Fibroblast of lung (primary cell): ENCODE results near the gene PDE2A. TPM values are rescaled to one million over a fixed set of nuclear protein-coding genes. Genes with fewer than 3 reads are reported as not detected.

Experiments used
- DNase-seq, 2 donors: peaks; one replicate each; pipeline versions ENCODE4 v3.0.0 to v3.0.0-alpha.2; 2010; ENCODE audit warnings: low read depth in 2 of 2
- H2AFZ ChIP-seq: 2 replicates; pipeline ENCODE4 v1.5.1; 2012; ENCODE audit warnings: low read length, control low read depth, inconsistent platforms
- H3K27ac ChIP-seq: 2 replicates; pipeline ENCODE4 v1.5.1; 2011; ENCODE audit warnings: low read length, control low read depth; ENCODE audit not compliant: insufficient read depth
- H3K27me3 ChIP-seq: 2 replicates; pipeline ENCODE4 v1.5.1; 2011; ENCODE audit warnings: mild to moderate bottlenecking, low read length; ENCODE audit not compliant: control insufficient read depth, insufficient read depth
- H3K36me3 ChIP-seq: 2 replicates; pipeline ENCODE4 v1.5.1; 2011; ENCODE audit warnings: low read length; ENCODE audit not compliant: control insufficient read depth, insufficient read depth
- H3K4me1 ChIP-seq: 2 replicates; pipeline ENCODE4 v1.5.1; 2011; ENCODE audit warnings: low read length; ENCODE audit not compliant: control insufficient read depth, insufficient read depth; ENCODE audit errors: extremely low read depth
- H3K4me2 ChIP-seq: 2 replicates; pipeline ENCODE4 v1.5.1; 2011; ENCODE audit warnings: low read length, control low read depth; ENCODE audit not compliant: insufficient read depth; ENCODE audit errors: extremely low read depth
- H3K4me3 ChIP-seq, 4 experiments: fragments of 200-600 bp in 1 of 4; sonication (generic) in 1 of 4; replicated peaks in 1 of 4; 2 replicates each; pipeline ENCODE4 v1.5.1; 2011 to 2016; ENCODE audit warnings: low read length in 4 of 4, low read depth in 3 of 4, mild to moderate bottlenecking in 3 of 4, control low read depth in 2 of 4, inconsistent platforms in 1 of 4, mixed read lengths in 1 of 4; ENCODE audit not compliant: insufficient read depth in 1 of 4; ENCODE audit errors: control extremely low read depth in 1 of 4
- H3K79me2 ChIP-seq: 2 replicates; pipeline ENCODE4 v1.5.1; 2012; ENCODE audit warnings: mild to moderate bottlenecking, low read length, inconsistent platforms; ENCODE audit not compliant: control insufficient read depth, insufficient read depth
- H3K9ac ChIP-seq: 2 replicates; pipeline ENCODE4 v1.5.1; 2011; ENCODE audit warnings: mild to moderate bottlenecking, low read length, control low read depth; ENCODE audit not compliant: insufficient read depth
- H3K9me3 ChIP-seq: 2 replicates; pipeline ENCODE4 v1.5.1; 2012; ENCODE audit warnings: low read depth, low read length; ENCODE audit not compliant: control insufficient read depth, insufficient read depth
- H4K20me1 ChIP-seq: 2 replicates; pipeline ENCODE4 v1.5.1; 2011; ENCODE audit warnings: low read length; ENCODE audit not compliant: control insufficient read depth, insufficient read depth; ENCODE audit errors: extremely low read depth
- EZH2 ChIP-seq: IDR thresholded peaks from 2 replicates; pipeline ENCODE4 v1.5.1; 2012; ENCODE audit warnings: low read length, control low read depth, mild to moderate bottlenecking; ENCODE audit errors: missing control alignments
- polyA plus RNA-seq, 2 donors: library from polyadenylated mRNA; depleted of rRNA in 1 of 2; stranded (reverse) in 1 of 2; unstranded in 1 of 2; fragments of >200 nt; gene quantifications; 2 replicates each; pipeline ENCODE4 v1.2.1, GENCODE V29; 2011 to 2012; ENCODE audit warnings: missing spikeins in 1 of 2
- total RNA-seq: library from RNA; depleted of rRNA; stranded (reverse); fragments of >200 nt; gene quantifications from 2 replicates; pipeline ENCODE4 v1.2.1, GENCODE V29; 2014
- TF ChIP-seq, protein P1 (sequence below), 2 donors: IDR thresholded peaks in 1 of 2; conservative IDR thresholded peaks in 1 of 2; 1 replicate in 1 of 2; 2 replicates in 1 of 2; pipeline ENCODE4 v1.5.1; 2011 to 2012; ENCODE audit warnings: low read length in 2 of 2, control low read depth in 1 of 2, inconsistent platforms in 1 of 2, low read depth in 1 of 2, mild to moderate bottlenecking in 1 of 2

PDE2A gene
- total and polyA plus RNA-seq, 2 donors (not counting 1 experiment from before 2014, with no cell fraction given) = 0.50 to 2.6 TPM

DNA sequence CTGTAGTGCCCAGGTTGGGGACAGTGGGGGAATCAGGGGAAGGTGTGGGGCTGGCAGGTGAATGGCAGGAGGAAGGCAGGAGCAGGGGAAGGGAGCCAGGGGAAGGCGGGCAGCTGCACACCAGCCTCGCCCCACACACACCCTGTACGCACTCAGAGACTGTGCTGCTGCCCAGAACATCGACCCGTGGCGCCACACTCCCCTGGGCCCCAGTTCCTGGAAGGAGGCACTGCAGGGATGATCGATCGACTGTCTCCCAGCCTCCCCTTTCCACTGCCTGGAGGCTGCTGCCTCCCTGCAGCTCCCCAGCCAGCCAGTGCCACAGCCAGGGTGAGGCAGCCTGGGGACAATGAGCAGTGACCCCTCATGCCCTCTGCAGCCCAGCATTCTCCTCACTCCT is 19.2 kb downstream of the PDE2A start:
- Histone ChIP-seq H3K4me1 (no peaks in the 10 kb centered on the region), H2AFZ (no peak overlapping the region), H4K20me1 (no peaks in the 10 kb centered on the region), H3K9ac (no peak overlapping the region), H3K27me3 (peaks cover 5% of the 10 kb centered on the region), H3K79me2 (no peaks in the 10 kb centered on the region), H3K4me2 (no peak overlapping the region), H3K27ac (no peak overlapping the region), H3K9me3 (no peaks in the 10 kb centered on the region), H3K4me3 (no peak overlapping the region), H3K36me3 (no peaks in the 10 kb centered on the region)
- TF ChIP-seq, protein P1, sequence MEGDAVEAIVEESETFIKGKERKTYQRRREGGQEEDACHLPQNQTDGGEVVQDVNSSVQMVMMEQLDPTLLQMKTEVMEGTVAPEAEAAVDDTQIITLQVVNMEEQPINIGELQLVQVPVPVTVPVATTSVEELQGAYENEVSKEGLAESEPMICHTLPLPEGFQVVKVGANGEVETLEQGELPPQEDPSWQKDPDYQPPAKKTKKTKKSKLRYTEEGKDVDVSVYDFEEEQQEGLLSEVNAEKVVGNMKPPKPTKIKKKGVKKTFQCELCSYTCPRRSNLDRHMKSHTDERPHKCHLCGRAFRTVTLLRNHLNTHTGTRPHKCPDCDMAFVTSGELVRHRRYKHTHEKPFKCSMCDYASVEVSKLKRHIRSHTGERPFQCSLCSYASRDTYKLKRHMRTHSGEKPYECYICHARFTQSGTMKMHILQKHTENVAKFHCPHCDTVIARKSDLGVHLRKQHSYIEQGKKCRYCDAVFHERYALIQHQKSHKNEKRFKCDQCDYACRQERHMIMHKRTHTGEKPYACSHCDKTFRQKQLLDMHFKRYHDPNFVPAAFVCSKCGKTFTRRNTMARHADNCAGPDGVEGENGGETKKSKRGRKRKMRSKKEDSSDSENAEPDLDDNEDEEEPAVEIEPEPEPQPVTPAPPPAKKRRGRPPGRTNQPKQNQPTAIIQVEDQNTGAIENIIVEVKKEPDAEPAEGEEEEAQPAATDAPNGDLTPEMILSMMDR (conservative IDR thresholded peaks at IDR 0.05 in 1 of 2, IDR thresholded peaks at IDR 0.05 in 1 of 2; ENCODE audit: low read depth in 1 of 2, low read length in 2 of 2) = no peak
- no peak for TF ChIP-seq EZH2
- DNase-seq = no peak

DNA sequence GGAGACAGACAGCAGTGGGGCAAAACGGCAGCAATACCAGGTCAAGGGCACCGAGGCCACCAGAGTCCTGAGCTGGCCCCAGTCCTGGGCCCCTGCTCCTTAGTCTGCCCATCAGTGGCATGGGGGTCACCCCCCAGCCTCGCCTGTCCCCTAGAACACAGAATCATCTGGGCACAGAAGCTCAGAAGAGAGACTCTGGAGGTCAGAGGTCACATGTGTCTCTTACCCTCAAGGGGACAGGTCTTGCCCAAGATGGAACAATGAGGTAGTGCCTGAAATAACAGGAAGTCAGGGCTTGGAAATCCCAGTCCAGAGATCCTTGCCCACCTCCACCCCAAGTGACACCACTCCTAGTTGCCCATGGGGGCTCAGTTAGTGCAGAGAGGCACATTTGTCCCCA is 20.6 kb downstream of the PDE2A start:
- no peaks in the 10 kb centered on the region for H3K79me2 ChIP-seq
- peaks cover 5% of the 10 kb centered on the region for H3K27me3 ChIP-seq

DNA sequence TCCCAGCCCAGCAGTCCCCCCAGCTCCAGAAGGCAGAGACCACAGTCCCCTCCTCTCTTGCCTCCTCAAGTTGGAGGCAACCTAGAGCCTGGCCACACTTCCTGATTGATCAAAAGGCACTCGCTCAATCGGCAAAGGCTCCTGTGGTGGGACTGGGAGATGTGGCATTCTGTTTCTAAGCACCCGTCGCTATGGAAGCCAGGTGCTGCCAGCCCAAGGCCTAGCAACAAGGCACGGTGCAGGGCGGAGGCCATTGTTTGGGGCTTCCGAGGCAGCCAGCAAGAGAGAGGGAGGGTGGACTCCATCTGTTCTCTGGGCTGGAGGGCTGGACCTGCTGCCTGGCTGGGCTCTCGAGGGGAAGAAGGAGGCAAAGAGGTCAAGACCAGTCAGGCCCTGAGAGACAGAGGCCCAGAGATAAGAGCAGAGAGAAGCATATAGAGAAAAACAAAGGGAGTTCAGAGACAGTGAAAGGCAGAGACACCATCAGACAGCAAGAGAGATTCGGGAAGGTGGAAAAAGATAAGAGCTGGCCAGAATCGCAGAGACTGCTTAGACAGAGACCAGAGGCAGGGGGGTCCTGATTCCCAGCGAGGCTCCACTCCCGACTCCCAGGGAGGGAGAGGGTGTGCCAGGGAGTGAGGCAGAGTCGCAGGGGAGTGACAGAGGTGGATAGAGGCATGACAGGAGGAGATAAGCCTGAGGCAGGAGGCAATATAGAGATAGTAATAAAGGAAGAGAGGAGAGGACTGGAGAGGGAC is 21.2 kb downstream of the PDE2A start:
- Histone ChIP-seq H3K36me3 (no peaks in the 10 kb centered on the region), H2AFZ (no peak overlapping the region), H3K79me2 (no peaks in the 10 kb centered on the region), H3K27ac (no peak overlapping the region), H3K4me1 (no peaks in the 10 kb centered on the region), H3K9me3 (no peaks in the 10 kb centered on the region), H4K20me1 (no peaks in the 10 kb centered on the region), H3K4me3 (no peak overlapping the region), H3K9ac (no peak overlapping the region), H3K27me3 (peaks cover 5% of the 10 kb centered on the region), H3K4me2 (no peak overlapping the region)
- TF ChIP-seq EZH2 = no peak
- TF ChIP-seq, protein P1 (conservative IDR thresholded peaks at IDR 0.05 in 1 of 2, IDR thresholded peaks at IDR 0.05 in 1 of 2; ENCODE audit: low read depth in 1 of 2, low read length in 2 of 2) = no peak
- DNase-seq = no peak

More for the DNA sequence above, 20.6 kb downstream of the PDE2A start:
- no peak for DNase-seq
- Histone ChIP-seq H3K27ac (no peak overlapping the region), H3K4me2 (no peak overlapping the region), H3K9me3 (no peaks in the 10 kb centered on the region), H2AFZ (no peak overlapping the region), H3K36me3 (no peaks in the 10 kb centered on the region), H4K20me1 (no peaks in the 10 kb centered on the region), H3K9ac (no peak overlapping the region), H3K4me3 (no peak overlapping the region), H3K4me1 (no peaks in the 10 kb centered on the region)
- TF ChIP-seq, protein P1 (conservative IDR thresholded peaks at IDR 0.05 in 1 of 2, IDR thresholded peaks at IDR 0.05 in 1 of 2; ENCODE audit: low read depth in 1 of 2, low read length in 2 of 2) = no peak
- TF ChIP-seq EZH2 = no peak
